ENCODE data around the gene LGALSL.

Gene LGALSL

GRCh38 chr2:64500549-64500948, 46.6 kb downstream of the LGALSL start:
- Histone ChIP-seq H4K20me1 (no peaks in the 10 kb centered on the region), H3K4me2 (no peak overlapping the region), H3K27ac (no peak overlapping the region), H3K36me3 (no peaks in the 10 kb centered on the region), H3K9me3 (replicated peaks in 1 of 11) (no peaks in the 10 kb centered on the region), H3K9ac (no peak overlapping the region), H3K27me3 (no peaks in the 10 kb centered on the region), H3K4me3 (no peak overlapping the region), H3K4me1 (no peaks in the 10 kb centered on the region)
- TF ChIP-seq Cebpa-rat (IDR thresholded peaks at IDR 0.05) = no peak

GRCh38 chr2:64501946-64502345, 48.0 kb downstream of the LGALSL start:
- no peak for TF ChIP-seq Cebpa-rat (IDR thresholded peaks at IDR 0.05)
- Histone ChIP-seq H3K4me3 (no peak overlapping the region), H3K9ac (no peak overlapping the region), H3K27ac (no peak overlapping the region), H3K9me3 (replicated peaks in 1 of 11) (no peaks in the 10 kb centered on the region), H3K27me3 (no peaks in the 10 kb centered on the region), H3K4me2 (no peak overlapping the region), H3K36me3 (no peaks in the 10 kb centered on the region), H3K4me1 (no peaks in the 10 kb centered on the region), H4K20me1 (no peaks in the 10 kb centered on the region)

GRCh38 chr2:64502860-64503259, 48.9 kb downstream of the LGALSL start:
- no peak overlapping the region for H3K4me2 ChIP-seq
- no peak overlapping the region for H3K9ac ChIP-seq
- no peak overlapping the region for H3K4me3 ChIP-seq
- no peaks in the 10 kb centered on the region for H4K20me1 ChIP-seq
- H3K27ac ChIP-seq = no peak overlapping the region
- H3K9me3 ChIP-seq (replicated peaks in 1 of 11) = no peaks in the 10 kb centered on the region
- no peaks in the 10 kb centered on the region for H3K4me1 ChIP-seq
- no peaks in the 10 kb centered on the region for H3K36me3 ChIP-seq
- no peak for TF ChIP-seq Cebpa-rat (IDR thresholded peaks at IDR 0.05)
- H3K27me3 ChIP-seq = no peaks in the 10 kb centered on the region

GRCh38 chr2:64504774-64505720, 51.1 kb downstream of the LGALSL start:
- Histone ChIP-seq H3K9ac (no peak overlapping the region), H3K36me3 (no peaks in the 10 kb centered on the region), H3K4me2 (no peak overlapping the region), H3K9me3 (replicated peaks in 1 of 11) (no peaks in the 10 kb centered on the region), H3K4me1 (no peaks in the 10 kb centered on the region), H3K27me3 (no peaks in the 10 kb centered on the region), H4K20me1 (no peaks in the 10 kb centered on the region), H3K27ac (no peak overlapping the region), H3K4me3 (no peak overlapping the region)
- no peak for TF ChIP-seq Cebpa-rat (IDR thresholded peaks at IDR 0.05)

- no peak for TF ChIP-seq Cebpa-rat (IDR thresholded peaks at IDR 0.05)
Observed at GRCh38 chr2:64506686-64507085, 52.7 kb downstream of the LGALSL start.

More at GRCh38 chr2:64506686-64507085, 52.7 kb downstream of the LGALSL start:
- H3K27me3 ChIP-seq = no peaks in the 10 kb centered on the region
- no peak overlapping the region for H3K4me3 ChIP-seq
- H3K4me1 ChIP-seq = no peaks in the 10 kb centered on the region
- H3K36me3 ChIP-seq = no peaks in the 10 kb centered on the region
- no peaks in the 10 kb centered on the region for H4K20me1 ChIP-seq
- no peaks in the 10 kb centered on the region for H3K9me3 ChIP-seq (replicated peaks in 1 of 11)
- H3K27ac ChIP-seq = no peak overlapping the region
- no peak overlapping the region for H3K9ac ChIP-seq
- H3K4me2 ChIP-seq = no peak overlapping the region
